Right kidney (tissue), 1 donor: ENCODE data around the gene RDH13.
"Not testable (repeated sequence)": the region's sequence is repeated elsewhere in the genome, so short reads cannot be mapped to it uniquely, and the experiment has no call there.

Experiments used
- DNase-seq: peaks from one replicate; pipeline ENCODE4 v3.0.0-alpha.2; 2016

The RDH13 gene

GRCh38 chr19:55079400-55080038, 16.6 kb upstream of the RDH13 start:
- DNase-seq = no peak

- no peak for DNase-seq
Measured at GRCh38 chr19:55078996-55079395, 16.0 kb upstream of the RDH13 start.

- DNase-seq = no peak
Measured at GRCh38 chr19:55077106-55077505, 14.2 kb upstream of the RDH13 start.

- DNase-seq = no peak
Measured at GRCh38 chr19:55076321-55076720, 13.4 kb upstream of the RDH13 start.

GRCh38 chr19:55075371-55075998, 12.5 kb upstream of the RDH13 start, which contains the start of gene EPS8L1:
Gene EPS8L1, plus strand, starts transcription at chr19:55075869. Its CDS starts 576 bp downstream, at chr19:55076445.
- peak; percentile 42 for DNase-seq

- no peak for DNase-seq
Measured at GRCh38 chr19:55071913-55072312, 9.0 kb upstream of the RDH13 start.

GRCh38 chr19:55071129-55071502, 8.2 kb upstream of the RDH13 start:
- DNase-seq = no peak

GRCh38 chr19:55070466-55071128, 7.6 kb upstream of the RDH13 start:
- DNase-seq = no peak

GRCh38 chr19:55069865-55070197, 6.9 kb upstream of the RDH13 start:
- DNase-seq = no peak

GRCh38 chr19:55068950-55069864, 6.3 kb upstream of the RDH13 start:
- DNase-seq = peak; percentile 58

GRCh38 chr19:55067869-55068268, 4.9 kb upstream of the RDH13 start:
- DNase-seq = no peak

GRCh38 chr19:55066107-55066709, 3.3 kb upstream of the RDH13 start:
- DNase-seq = no peak

GRCh38 chr19:55065516-55065915, 2.6 kb upstream of the RDH13 start:
- DNase-seq = not testable (repeated sequence)

GRCh38 chr19:55063492-55063843, 520 bp upstream of the RDH13 start:
- no peak for DNase-seq

- not testable (repeated sequence) for DNase-seq
Measured at GRCh38 chr19:55060287-55060686, 2.7 kb downstream of the RDH13 start.

- no peak for DNase-seq
Measured at GRCh38 chr19:55058781-55059610, 4.0 kb downstream of the RDH13 start.

- no peak for DNase-seq
Measured at GRCh38 chr19:55056827-55057226, 6.1 kb downstream of the RDH13 start.

GRCh38 chr19:55053735-55054134, 9.2 kb downstream of the RDH13 start:
- DNase-seq = no peak

GRCh38 chr19:55050749-55051532, 12.0 kb downstream of the RDH13 start:
- no peak for DNase-seq

- no peak for DNase-seq
Measured at GRCh38 chr19:55048446-55048845, 14.5 kb downstream of the RDH13 start.

- no peak for DNase-seq
Measured at GRCh38 chr19:55047951-55048350, 15.0 kb downstream of the RDH13 start.
